GM19240 (cell line): ENCODE results near the gene PRLR.
"Not testable (repeated sequence)": the region's sequence is repeated elsewhere in the genome, so short reads cannot be mapped to it uniquely, and the experiment has no call there.

Experiments used
- DNase-seq: peaks from one replicate; pipeline ENCODE4 v3.0.0; 2011; ENCODE audit warnings: low spot score; ENCODE audit not compliant: insufficient read length

The PRLR gene

GRCh38 chr5:35129921-35130485 is 100.3 kb downstream of the PRLR start:
- no peak for DNase-seq

- no peak for DNase-seq
Observed at GRCh38 chr5:35129276-35129675, 101.0 kb downstream of the PRLR start.

- DNase-seq, result no peak
Observed at GRCh38 chr5:35127006-35127405, 103.3 kb downstream of the PRLR start.

- DNase-seq, result no peak
Observed at GRCh38 chr5:35125746-35126145, 104.5 kb downstream of the PRLR start.

GRCh38 chr5:35124932-35125331 is 105.4 kb downstream of the PRLR start:
- DNase-seq, result no peak

GRCh38 chr5:35122819-35123218 is 107.5 kb downstream of the PRLR start:
- DNase-seq, result no peak

GRCh38 chr5:35120715-35121114 is 109.6 kb downstream of the PRLR start:
- DNase-seq, result no peak

GRCh38 chr5:35117967-35118366 is 112.3 kb downstream of the PRLR start:
- DNase-seq, result no peak

GRCh38 chr5:35115920-35116319 is 114.4 kb downstream of the PRLR start:
- DNase-seq, result no peak

- DNase-seq, result no peak
Observed at GRCh38 chr5:35114698-35115097, 115.6 kb downstream of the PRLR start.

- DNase-seq, result no peak
Observed at GRCh38 chr5:35112300-35112699, 118.0 kb downstream of the PRLR start.

GRCh38 chr5:35104550-35104949 is 125.7 kb downstream of the PRLR start:
- not testable (repeated sequence) for DNase-seq

- DNase-seq, result no peak
Observed at GRCh38 chr5:35103637-35104299, 126.5 kb downstream of the PRLR start.

- DNase-seq, result not testable (repeated sequence)
Observed at GRCh38 chr5:35101720-35102119, 128.6 kb downstream of the PRLR start.

- no peak for DNase-seq
Observed at GRCh38 chr5:35101016-35101415, 129.3 kb downstream of the PRLR start.

GRCh38 chr5:35098214-35098613 is 132.1 kb downstream of the PRLR start:
- DNase-seq, result no peak

GRCh38 chr5:35096932-35097331 is 133.4 kb downstream of the PRLR start:
- DNase-seq, result no peak

- DNase-seq, result no peak
Observed at GRCh38 chr5:35096216-35096615, 134.1 kb downstream of the PRLR start.

- no peak for DNase-seq
Observed at GRCh38 chr5:35095366-35095765, 134.9 kb downstream of the PRLR start.

- no peak for DNase-seq
Observed at GRCh38 chr5:35094948-35095347, 135.3 kb downstream of the PRLR start.

- no peak for DNase-seq
Observed at GRCh38 chr5:35092703-35093102, 137.6 kb downstream of the PRLR start.

GRCh38 chr5:35091704-35092103 is 138.6 kb downstream of the PRLR start:
- DNase-seq, result no peak
